Measurements from ENCODE around the gene TTC27. TPM values are rescaled to one million over a fixed set of nuclear protein-coding genes. Genes with fewer than 3 reads are reported as not detected.

Gene TTC27
- total RNA-seq, 5 donors from 2014 or later (not counting 1 experiment from before 2014, with no cell fraction given), result 17.9 to 23.3 (median 21.6) TPM

DNA sequence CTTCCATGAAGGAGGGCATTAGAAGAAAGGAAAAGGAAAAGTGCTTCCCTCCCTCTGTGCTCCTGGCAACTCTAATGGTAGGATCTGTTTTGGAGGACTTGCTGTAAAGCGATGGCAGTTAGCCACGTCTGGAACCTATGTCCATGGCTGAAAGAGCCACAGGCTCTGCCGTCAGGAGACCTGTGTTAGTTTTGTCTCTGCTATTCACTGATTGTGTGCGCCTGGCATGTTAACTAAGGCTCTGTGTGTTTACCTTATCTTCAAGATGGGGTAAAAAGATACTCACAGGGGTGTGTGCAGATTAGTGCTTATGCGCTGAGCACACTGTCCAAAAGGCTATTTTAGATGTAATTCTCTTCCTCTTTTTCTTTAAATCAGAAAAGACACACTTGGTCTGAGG is 209.1 kb downstream of the TTC27 start:
- ChIA-PET CTCF (no interaction called here), POLR2A (no interaction called here)
- Histone ChIP-seq H3K4me3 (ENCODE audit: control insufficient read depth in 1 of 2, extremely low read depth in 1 of 2, low read length in 1 of 2) (no peak overlapping the region), H3K4me1 (ENCODE audit: control insufficient read depth in 1 of 2, extremely low read depth in 1 of 2, insufficient read depth in 2 of 2, low read length in 2 of 2) (no peaks in the 10 kb centered on the region), H3K27me3 (replicated peaks in 1 of 2; ENCODE audit: control insufficient read depth in 2 of 2, extremely low read depth in 1 of 2, insufficient read depth in 2 of 2, low read length in 1 of 2) (peaks cover 0 to 10% of the 10 kb centered on the region in 2 experiments), H3K27ac (ENCODE audit: low read length) (no peak overlapping the region), H3K9me3 (no peaks in the 10 kb centered on the region), H3K36me3 (ENCODE audit: control insufficient read depth in 2 of 2, extremely low read depth in 1 of 2, insufficient read depth in 1 of 2, low read length in 1 of 2) (no peaks in the 10 kb centered on the region)
- ATAC-seq (replicated peaks in 1 of 4) (no peak), DNase-seq (no peak)
- peaks cover 0 to 9% of the 10 kb centered on the region in 2 donors for H3K27me3 Mint-ChIP-seq
- H3K36me3 Mint-ChIP-seq, result no peaks in the 10 kb centered on the region
- H3K4me3 Mint-ChIP-seq, result no peak overlapping the region
- H3K4me1 Mint-ChIP-seq, result peaks cover 0 to 6% (median 4%) of the 10 kb centered on the region in 3 donors
- no peaks in the 10 kb centered on the region for H3K9me3 Mint-ChIP-seq
- H3K27ac Mint-ChIP-seq, result no peak overlapping the region
- WGBS (ENCODE audit: insufficient coverage), result 87% methylated on average over 3 of the region's 5 CpGs

DNA sequence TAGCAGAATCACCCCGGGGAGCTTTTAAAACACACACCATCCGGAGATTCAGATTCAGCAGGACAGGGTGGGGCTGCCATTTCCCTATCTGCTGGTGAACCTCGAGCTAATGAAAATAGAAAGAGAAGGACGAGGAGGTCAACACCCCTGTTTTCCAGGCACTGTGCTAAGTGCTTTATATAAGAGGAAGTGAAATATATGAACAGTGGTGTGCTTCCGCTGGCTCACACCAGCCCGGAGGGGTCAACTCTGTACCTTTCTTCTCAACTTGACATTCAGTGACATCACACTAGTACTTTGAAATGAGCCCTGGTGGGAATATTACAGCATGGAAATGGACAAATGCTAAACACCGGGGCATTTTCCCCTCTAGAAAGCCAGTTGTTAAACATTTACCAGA is 210.6 kb downstream of the TTC27 start:
- Mint-ChIP-seq H3K27me3 (peaks cover 0 to 9% of the 10 kb centered on the region in 2 donors), H3K27ac (no peak overlapping the region), H3K9me3 (no peaks in the 10 kb centered on the region), H3K4me3 (no peak overlapping the region), H3K4me1 (peaks cover 0 to 6% (median 4%) of the 10 kb centered on the region in 3 donors), H3K36me3 (no peaks in the 10 kb centered on the region)
- no peak overlapping the region for H3K4me3 ChIP-seq (ENCODE audit: control insufficient read depth in 1 of 2, extremely low read depth in 1 of 2, low read length in 1 of 2)
- DNase-seq (no peak), ATAC-seq (replicated peaks in 1 of 4) (no peak)
- peaks cover 0 to 10% of the 10 kb centered on the region in 2 experiments for H3K27me3 ChIP-seq (replicated peaks in 1 of 2; ENCODE audit: control insufficient read depth in 2 of 2, extremely low read depth in 1 of 2, insufficient read depth in 2 of 2, low read length in 1 of 2)
- no peaks in the 10 kb centered on the region for H3K36me3 ChIP-seq (ENCODE audit: control insufficient read depth in 2 of 2, extremely low read depth in 1 of 2, insufficient read depth in 1 of 2, low read length in 1 of 2)
- no peaks in the 10 kb centered on the region for H3K9me3 ChIP-seq
- no peak overlapping the region for H3K27ac ChIP-seq (ENCODE audit: low read length)
- ChIA-PET CTCF (no interaction called here), POLR2A (no interaction called here)
- 80% methylated on average over 2 of the region's 7 CpGs for WGBS (ENCODE audit: insufficient coverage)
- H3K4me1 ChIP-seq (ENCODE audit: control insufficient read depth in 1 of 2, extremely low read depth in 1 of 2, insufficient read depth in 2 of 2, low read length in 2 of 2), result no peaks in the 10 kb centered on the region

DNA sequence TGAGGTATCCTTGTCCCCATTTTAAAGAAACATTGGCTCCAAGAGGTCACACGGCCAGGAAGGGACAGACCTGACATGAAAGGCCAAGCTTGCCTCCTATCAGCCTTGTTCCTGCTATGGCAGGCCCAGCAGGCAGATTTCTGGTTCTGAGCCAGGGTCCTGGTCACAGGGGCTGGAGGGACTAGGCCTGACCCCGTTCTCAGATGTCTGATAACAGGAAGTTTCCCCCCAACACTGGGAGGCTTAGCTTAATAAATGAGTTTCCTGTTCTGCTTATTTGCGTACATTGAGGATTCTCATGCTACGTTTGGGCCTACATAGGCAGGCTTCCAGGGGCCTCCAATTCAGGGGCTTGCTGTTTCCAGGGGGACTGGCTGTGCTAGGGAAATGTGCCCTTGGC is 211.1 kb downstream of the TTC27 start:
- 94% methylated on average over 3 of the region's 4 CpGs for WGBS (ENCODE audit: insufficient coverage)
- ATAC-seq (replicated peaks in 1 of 4) (no peak), DNase-seq (no peak)
- Histone ChIP-seq H3K36me3 (ENCODE audit: control insufficient read depth in 2 of 2, extremely low read depth in 1 of 2, insufficient read depth in 1 of 2, low read length in 1 of 2) (no peaks in the 10 kb centered on the region), H3K27ac (ENCODE audit: low read length) (no peak overlapping the region), H3K9me3 (no peaks in the 10 kb centered on the region), H3K27me3 (replicated peaks in 1 of 2; ENCODE audit: control insufficient read depth in 2 of 2, extremely low read depth in 1 of 2, insufficient read depth in 2 of 2, low read length in 1 of 2) (peaks cover 0 to 10% of the 10 kb centered on the region in 2 experiments), H3K4me1 (ENCODE audit: control insufficient read depth in 1 of 2, extremely low read depth in 1 of 2, insufficient read depth in 2 of 2, low read length in 2 of 2) (no peaks in the 10 kb centered on the region), H3K4me3 (ENCODE audit: control insufficient read depth in 1 of 2, extremely low read depth in 1 of 2, low read length in 1 of 2) (no peak overlapping the region)
- H3K4me1 Mint-ChIP-seq, result peaks cover 0 to 6% (median 4%) of the 10 kb centered on the region in 3 donors
- ChIA-PET POLR2A (no interaction called here), CTCF (no interaction called here)
- no peaks in the 10 kb centered on the region for H3K9me3 Mint-ChIP-seq
- no peaks in the 10 kb centered on the region for H3K36me3 Mint-ChIP-seq
- H3K27ac Mint-ChIP-seq, result no peak overlapping the region
- H3K27me3 Mint-ChIP-seq, result peaks cover 0 to 9% of the 10 kb centered on the region in 2 donors
- H3K4me3 Mint-ChIP-seq, result no peak overlapping the region

DNA sequence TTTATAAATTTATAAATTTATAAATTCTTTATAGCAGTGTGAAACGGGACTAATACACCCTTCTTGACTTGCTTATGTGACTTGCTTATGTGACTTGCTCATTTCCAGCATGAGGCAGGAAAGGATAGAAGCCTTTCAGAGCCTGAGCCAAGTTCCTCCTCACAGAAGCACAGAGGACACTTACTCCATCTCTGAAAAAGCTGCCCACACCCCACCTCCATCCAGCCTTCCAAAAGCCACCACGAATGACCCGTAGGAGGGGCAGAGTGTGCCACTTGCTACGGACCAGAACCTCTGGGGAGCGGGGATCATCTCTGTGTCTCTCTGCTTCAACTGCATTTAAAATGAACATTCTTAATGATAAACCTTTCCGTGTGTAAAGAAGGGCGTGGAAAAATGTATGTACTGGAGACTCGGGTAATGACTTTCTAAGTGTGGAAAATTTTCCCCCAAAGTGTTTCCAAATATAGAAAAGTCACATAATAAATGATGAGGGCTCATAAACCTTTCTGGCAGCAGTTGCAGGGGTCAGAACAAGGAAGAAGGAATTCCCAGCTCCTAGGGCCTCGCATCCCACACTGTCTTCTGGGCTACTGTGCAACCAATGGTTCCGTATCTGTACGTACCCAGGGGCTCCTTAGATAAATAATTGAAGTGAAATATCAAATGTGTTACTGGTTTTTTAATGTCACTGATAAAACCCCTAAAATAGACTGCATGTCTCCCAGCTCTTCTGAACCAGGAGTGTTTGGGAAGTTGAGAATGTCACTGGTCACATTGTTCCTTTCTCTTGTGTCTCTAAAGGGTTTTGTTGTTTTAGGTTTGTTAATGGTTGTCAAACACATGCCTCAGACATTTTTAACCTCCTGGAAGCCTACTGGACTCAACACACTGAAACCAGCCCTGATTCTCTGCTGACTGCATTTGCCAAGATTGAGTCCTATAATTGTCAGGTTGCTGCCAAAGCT is 214.4 kb downstream of the TTC27 start:
- no peaks in the 10 kb centered on the region for H3K4me1 Mint-ChIP-seq
- ChIA-PET POLR2A (interaction anchor here in 1 of 2 donors (0.7 kb wide), 1 partner anchor 22 kb away, joined by 5 read pairs; no protein-coding TSS in a partner anchor), CTCF (no interaction called here)
- Histone ChIP-seq H3K27ac (ENCODE audit: low read length) (no peak overlapping the region), H3K4me3 (ENCODE audit: control insufficient read depth in 1 of 2, extremely low read depth in 1 of 2, low read length in 1 of 2) (no peak overlapping the region), H3K27me3 (replicated peaks in 1 of 2; ENCODE audit: control insufficient read depth in 2 of 2, extremely low read depth in 1 of 2, insufficient read depth in 2 of 2, low read length in 1 of 2) (peaks cover 0 to 16% of the 10 kb centered on the region in 2 experiments), H3K36me3 (ENCODE audit: control insufficient read depth in 2 of 2, extremely low read depth in 1 of 2, insufficient read depth in 1 of 2, low read length in 1 of 2) (no peaks in the 10 kb centered on the region), H3K4me1 (ENCODE audit: control insufficient read depth in 1 of 2, extremely low read depth in 1 of 2, insufficient read depth in 2 of 2, low read length in 2 of 2) (no peaks in the 10 kb centered on the region), H3K9me3 (no peaks in the 10 kb centered on the region)
- H3K27me3 Mint-ChIP-seq, result peaks cover 4 to 12% of the 10 kb centered on the region in 2 donors
- no peaks in the 10 kb centered on the region for H3K36me3 Mint-ChIP-seq
- DNase-seq, result no peak
- H3K4me3 Mint-ChIP-seq, result no peak overlapping the region
- WGBS (ENCODE audit: insufficient coverage), result 79% methylated on average over 3 of the region's 11 CpGs
- H3K27ac Mint-ChIP-seq, result no peak overlapping the region
- no peak for ATAC-seq (replicated peaks in 1 of 4)
- H3K9me3 Mint-ChIP-seq, result peaks cover 0 to 3% (median 0%) of the 10 kb centered on the region in 3 donors

DNA sequence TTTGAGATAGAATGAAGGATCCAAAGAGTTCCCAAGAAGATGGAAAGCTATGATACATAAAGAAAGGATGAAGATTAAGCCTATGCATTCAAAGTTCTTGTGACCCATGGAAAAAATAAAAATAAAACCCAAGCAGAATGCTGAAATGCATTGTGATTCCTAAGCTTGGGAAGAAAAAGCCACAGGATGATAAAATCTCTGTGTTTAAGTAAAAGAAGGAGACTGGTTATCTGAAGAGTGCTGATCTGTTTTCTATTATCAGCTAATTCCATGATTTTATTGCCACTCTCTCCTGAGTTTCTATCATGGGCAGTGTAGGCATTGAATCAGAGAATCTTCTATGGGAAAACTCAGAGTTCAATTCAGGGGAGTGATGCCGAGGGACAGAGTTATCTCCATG is 215.8 kb downstream of the TTC27 start:
- POLR2A ChIA-PET, result no interaction called here
- CTCF ChIA-PET, result no interaction called here
- H3K9me3 Mint-ChIP-seq, result peaks cover 0 to 3% (median 0%) of the 10 kb centered on the region in 3 donors

DNA sequence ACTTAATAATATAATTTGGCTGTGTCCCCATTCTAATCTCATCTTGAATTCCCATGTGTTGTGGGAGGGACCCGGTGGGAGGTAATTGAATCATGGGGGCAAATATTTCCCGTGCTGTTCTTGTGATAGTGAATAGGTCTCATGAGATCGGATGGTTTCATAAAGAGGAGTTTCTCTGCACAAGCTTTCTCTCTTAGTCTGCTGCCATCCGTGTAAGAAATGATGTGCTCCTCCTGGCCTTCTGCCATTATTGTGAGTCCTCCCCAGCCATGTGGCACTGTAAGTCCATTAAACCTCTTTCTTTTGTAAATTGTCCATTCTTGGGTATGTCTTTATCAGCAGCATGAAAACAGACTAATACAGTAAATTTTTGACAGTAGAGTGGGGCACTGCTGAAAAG is 216.4 kb downstream of the TTC27 start:
- DNase-seq, result no peak
- H3K27me3 Mint-ChIP-seq, result peaks cover 5 to 15% of the 10 kb centered on the region in 2 donors
- POLR2A ChIA-PET, result no interaction called here
- Histone ChIP-seq H3K27ac (ENCODE audit: low read length) (no peak overlapping the region), H3K36me3 (ENCODE audit: control insufficient read depth in 2 of 2, extremely low read depth in 1 of 2, insufficient read depth in 1 of 2, low read length in 1 of 2) (no peaks in the 10 kb centered on the region), H3K4me1 (ENCODE audit: control insufficient read depth in 1 of 2, extremely low read depth in 1 of 2, insufficient read depth in 2 of 2, low read length in 2 of 2) (no peaks in the 10 kb centered on the region), H3K9me3 (no peaks in the 10 kb centered on the region), H3K27me3 (replicated peaks in 1 of 2; ENCODE audit: control insufficient read depth in 2 of 2, extremely low read depth in 1 of 2, insufficient read depth in 2 of 2, low read length in 1 of 2) (peaks cover 0 to 6% of the 10 kb centered on the region in 2 experiments), H3K4me3 (ENCODE audit: control insufficient read depth in 1 of 2, extremely low read depth in 1 of 2, low read length in 1 of 2) (no peak overlapping the region)
- no peak for ATAC-seq (replicated peaks in 1 of 4)
- no peaks in the 10 kb centered on the region for H3K36me3 Mint-ChIP-seq
- H3K4me1 Mint-ChIP-seq, result no peaks in the 10 kb centered on the region
- 92% methylated on average over 2 of the region's 4 CpGs for WGBS (ENCODE audit: insufficient coverage)
- CTCF ChIA-PET, result no interaction called here
- H3K9me3 Mint-ChIP-seq, result peaks cover 0 to 3% (median 0%) of the 10 kb centered on the region in 3 donors
- no peak overlapping the region for H3K27ac Mint-ChIP-seq
- H3K4me3 Mint-ChIP-seq, result no peak overlapping the region

More for the DNA sequence above, 215.8 kb downstream of the TTC27 start:
- H3K4me1 Mint-ChIP-seq, result no peaks in the 10 kb centered on the region
- no peaks in the 10 kb centered on the region for H3K36me3 Mint-ChIP-seq
- Histone ChIP-seq H3K4me3 (ENCODE audit: control insufficient read depth in 1 of 2, extremely low read depth in 1 of 2, low read length in 1 of 2) (no peak overlapping the region), H3K9me3 (no peaks in the 10 kb centered on the region), H3K36me3 (ENCODE audit: control insufficient read depth in 2 of 2, extremely low read depth in 1 of 2, insufficient read depth in 1 of 2, low read length in 1 of 2) (no peaks in the 10 kb centered on the region), H3K4me1 (ENCODE audit: control insufficient read depth in 1 of 2, extremely low read depth in 1 of 2, insufficient read depth in 2 of 2, low read length in 2 of 2) (no peaks in the 10 kb centered on the region), H3K27ac (ENCODE audit: low read length) (no peak overlapping the region), H3K27me3 (replicated peaks in 1 of 2; ENCODE audit: control insufficient read depth in 2 of 2, extremely low read depth in 1 of 2, insufficient read depth in 2 of 2, low read length in 1 of 2) (peaks cover 0 to 9% of the 10 kb centered on the region in 2 experiments)
- 100% methylated on average over 1 of the region's 1 CpG for WGBS (ENCODE audit: insufficient coverage)
- no peak for DNase-seq
- no peak overlapping the region for H3K4me3 Mint-ChIP-seq
- no peak overlapping the region for H3K27ac Mint-ChIP-seq
- ATAC-seq (replicated peaks in 1 of 4), result no peak
- H3K27me3 Mint-ChIP-seq, result peaks cover 5 to 15% of the 10 kb centered on the region in 2 donors

All from T-cell (primary cell).